Fibroblast of skin of left biceps (primary cell): ENCODE measurements around the gene PCDHGB6.
"Not testable (repeated sequence)": the region's sequence is repeated elsewhere in the genome, so short reads cannot be mapped to it uniquely, and the experiment has no call there.

ENCODE experiments used
- DNase-seq, 2 experiments: peaks; one replicate each; pipeline ENCODE4 v3.0.0-alpha.2; 2013; ENCODE audit warnings: low read depth in 2 of 2

Gene PCDHGB6

GRCh38 chr5:141419074-141419880, 11.5 kb downstream of the PCDHGB6 start:
- no peak for DNase-seq

- DNase-seq = no peak
Measured at GRCh38 chr5:141420855-141421488, 13.2 kb downstream of the PCDHGB6 start, which contains the start of gene PCDHGA11. Gene PCDHGA11, plus strand, starts transcription at chr5:141421051. Its CDS starts 177 bp downstream, at chr5:141421228.

- DNase-seq = no peak
Measured at GRCh38 chr5:141421489-141421855, 13.7 kb downstream of the PCDHGB6 start.

GRCh38 chr5:141422742-141423291, 15.0 kb downstream of the PCDHGB6 start:
- DNase-seq = no peak

- no peak for DNase-seq
Measured at GRCh38 chr5:141427783-141428426, 20.1 kb downstream of the PCDHGB6 start.

GRCh38 chr5:141430332-141431113, 22.7 kb downstream of the PCDHGB6 start, which contains the start of gene PCDHGA12:
Gene PCDHGA12, plus strand, starts transcription at chr5:141430507. Its CDS starts 253 bp downstream, at chr5:141430760.
- peak; percentile 78 to 82 for DNase-seq

GRCh38 chr5:141431286-141431685, 23.5 kb downstream of the PCDHGB6 start:
- DNase-seq = no peak

GRCh38 chr5:141432308-141432707, 24.5 kb downstream of the PCDHGB6 start:
- not testable (repeated sequence) for DNase-seq

GRCh38 chr5:141432726-141433125, 24.9 kb downstream of the PCDHGB6 start:
- not testable (repeated sequence) for DNase-seq

GRCh38 chr5:141434006-141434405, 26.2 kb downstream of the PCDHGB6 start:
- DNase-seq = no peak

GRCh38 chr5:141437221-141437620, 29.4 kb downstream of the PCDHGB6 start:
- DNase-seq = no peak

- DNase-seq = no peak
Measured at GRCh38 chr5:141439411-141440141, 31.8 kb downstream of the PCDHGB6 start.

- no peak for DNase-seq
Measured at GRCh38 chr5:141440341-141440740, 32.5 kb downstream of the PCDHGB6 start.

GRCh38 chr5:141441571-141442170, 33.9 kb downstream of the PCDHGB6 start:
- no peak for DNase-seq
